ENCODE data around the gene LRRC32. TPM values are rescaled to one million over a fixed set of nuclear protein-coding genes. Genes with fewer than 3 reads are reported as not detected.

The LRRC32 gene
- total RNA-seq, 1 donor from 2014 or later = 0.77 TPM

- peaks cover 18% of the 10 kb centered on the region for H3K27me3 Mint-ChIP-seq (ENCODE audit: low read depth)
- DNase-seq (ENCODE audit: low read depth, low spot score) = no peak
- H3K4me3 Mint-ChIP-seq = no peak overlapping the region
- peaks cover 13% of the 10 kb centered on the region for H3K4me1 Mint-ChIP-seq
- no peaks in the 10 kb centered on the region for H3K9me3 Mint-ChIP-seq
- TF ChIP-seq CTCF (conservative IDR thresholded peaks at IDR 0.05) = no peak
- no peaks in the 10 kb centered on the region for H3K36me3 Mint-ChIP-seq (ENCODE audit: low read depth)
- H3K27ac Mint-ChIP-seq (ENCODE audit: unreplicated experiment) = no peak overlapping the region
These were observed 4.6 kb downstream of the LRRC32 start for GRCh38 chr11:76665921-76666351.

- no peak for DNase-seq (ENCODE audit: low read depth, low spot score)
- peaks cover 18% of the 10 kb centered on the region for H3K27me3 Mint-ChIP-seq (ENCODE audit: low read depth)
- no peak overlapping the region for H3K4me3 Mint-ChIP-seq
- H3K9me3 Mint-ChIP-seq = no peaks in the 10 kb centered on the region
- no peak for TF ChIP-seq CTCF (conservative IDR thresholded peaks at IDR 0.05)
- H3K4me1 Mint-ChIP-seq = peaks cover 13% of the 10 kb centered on the region
- H3K36me3 Mint-ChIP-seq (ENCODE audit: low read depth) = no peaks in the 10 kb centered on the region
- no peak overlapping the region for H3K27ac Mint-ChIP-seq (ENCODE audit: unreplicated experiment)
These were observed 5.4 kb downstream of the LRRC32 start for GRCh38 chr11:76665172-76665571.

GRCh38 chr11:76664578-76665061 is 5.9 kb downstream of the LRRC32 start:
- Mint-ChIP-seq H3K9me3 (no peaks in the 10 kb centered on the region), H3K36me3 (ENCODE audit: low read depth) (no peaks in the 10 kb centered on the region), H3K27ac (ENCODE audit: unreplicated experiment) (no peak overlapping the region), H3K27me3 (ENCODE audit: low read depth) (peaks cover 12% of the 10 kb centered on the region), H3K4me3 (no peak overlapping the region), H3K4me1 (peaks cover 9% of the 10 kb centered on the region)
- no peak for TF ChIP-seq CTCF (conservative IDR thresholded peaks at IDR 0.05)
- no peak for DNase-seq (ENCODE audit: low read depth, low spot score)

GRCh38 chr11:76663912-76664440 is 6.6 kb downstream of the LRRC32 start:
- peaks cover 9% of the 10 kb centered on the region for H3K4me1 Mint-ChIP-seq
- no peak for DNase-seq (ENCODE audit: low read depth, low spot score)
- H3K27ac Mint-ChIP-seq (ENCODE audit: unreplicated experiment) = no peak overlapping the region
- no peaks in the 10 kb centered on the region for H3K9me3 Mint-ChIP-seq
- peaks cover 6% of the 10 kb centered on the region for H3K27me3 Mint-ChIP-seq (ENCODE audit: low read depth)
- H3K36me3 Mint-ChIP-seq (ENCODE audit: low read depth) = no peaks in the 10 kb centered on the region
- TF ChIP-seq CTCF (conservative IDR thresholded peaks at IDR 0.05) = no peak
- no peak overlapping the region for H3K4me3 Mint-ChIP-seq

GRCh38 chr11:76663486-76663810 is 7.1 kb downstream of the LRRC32 start:
- Mint-ChIP-seq H3K36me3 (ENCODE audit: low read depth) (no peaks in the 10 kb centered on the region), H3K4me3 (no peak overlapping the region), H3K27me3 (ENCODE audit: low read depth) (peaks cover 4% of the 10 kb centered on the region), H3K27ac (ENCODE audit: unreplicated experiment) (no peak overlapping the region), H3K9me3 (no peaks in the 10 kb centered on the region), H3K4me1 (peaks cover 9% of the 10 kb centered on the region)
- TF ChIP-seq CTCF (conservative IDR thresholded peaks at IDR 0.05) = no peak
- DNase-seq (ENCODE audit: low read depth, low spot score) = no peak
